Medulla oblongata (tissue), 1 donor: ENCODE measurements around the gene CHRNB1.
A peak's percentile ranks its signal among the peaks of the same experiment; 100 is the strongest.

ENCODE experiments used
- DNase-seq: peaks from one replicate; pipeline ENCODE4 v3.0.0-alpha.2; 2015; ENCODE audit errors: extremely low spot score

The CHRNB1 gene, protein sequence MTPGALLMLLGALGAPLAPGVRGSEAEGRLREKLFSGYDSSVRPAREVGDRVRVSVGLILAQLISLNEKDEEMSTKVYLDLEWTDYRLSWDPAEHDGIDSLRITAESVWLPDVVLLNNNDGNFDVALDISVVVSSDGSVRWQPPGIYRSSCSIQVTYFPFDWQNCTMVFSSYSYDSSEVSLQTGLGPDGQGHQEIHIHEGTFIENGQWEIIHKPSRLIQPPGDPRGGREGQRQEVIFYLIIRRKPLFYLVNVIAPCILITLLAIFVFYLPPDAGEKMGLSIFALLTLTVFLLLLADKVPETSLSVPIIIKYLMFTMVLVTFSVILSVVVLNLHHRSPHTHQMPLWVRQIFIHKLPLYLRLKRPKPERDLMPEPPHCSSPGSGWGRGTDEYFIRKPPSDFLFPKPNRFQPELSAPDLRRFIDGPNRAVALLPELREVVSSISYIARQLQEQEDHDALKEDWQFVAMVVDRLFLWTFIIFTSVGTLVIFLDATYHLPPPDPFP

DNA sequence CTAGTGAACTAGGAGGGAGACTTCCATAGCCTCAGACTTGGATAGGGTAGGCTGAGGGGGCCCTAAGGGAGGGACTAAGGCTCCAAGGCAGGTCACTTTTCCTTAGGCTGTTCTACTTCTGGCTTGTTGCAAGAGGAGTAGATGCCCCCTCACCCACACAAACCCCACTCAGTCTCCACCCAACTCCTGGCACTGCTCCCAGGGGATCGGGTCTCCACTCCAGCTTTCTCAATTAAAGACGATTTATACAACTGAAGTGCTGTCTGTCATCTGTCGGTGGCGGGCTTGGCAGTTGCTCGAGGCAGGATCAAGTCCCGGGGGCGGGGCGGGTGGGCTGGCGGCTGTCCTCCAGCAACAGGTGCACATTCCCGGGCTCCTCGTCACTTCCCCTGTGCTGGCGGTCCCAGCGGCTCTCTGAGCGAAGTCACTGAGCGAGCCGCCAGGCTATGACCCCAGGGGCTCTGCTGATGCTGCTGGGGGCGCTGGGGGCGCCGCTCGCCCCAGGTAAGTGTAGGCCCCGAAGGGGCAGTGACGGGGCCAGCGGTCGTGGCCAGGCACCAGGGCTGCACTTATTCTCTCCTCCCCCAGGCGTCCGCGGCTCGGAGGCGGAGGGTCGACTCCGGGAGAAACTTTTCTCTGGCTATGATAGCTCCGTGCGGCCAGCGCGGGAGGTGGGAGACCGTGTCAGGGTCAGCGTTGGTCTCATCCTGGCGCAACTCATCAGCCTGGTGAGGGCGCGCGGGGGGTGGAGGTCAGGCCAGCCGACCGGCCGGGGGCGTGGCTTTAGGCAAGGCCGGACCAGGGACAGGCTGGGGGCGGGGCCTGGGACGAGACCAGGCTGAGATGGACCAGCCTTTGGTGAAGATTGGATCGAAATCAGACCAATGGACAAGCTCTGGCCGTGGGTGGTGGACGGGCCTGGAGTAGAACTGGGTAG, at the start of gene CHRNB1:
Gene CHRNB1 (plus strand): TSS at position 380 of the 937 bp plus-strand sequence. CDS start 67 bp downstream, at position 447.
- DNase-seq = peak; percentile 82

GRCh38 chr17:7396147-7396546, 48.7 kb upstream of the CHRNB1 start:
- no peak for DNase-seq

GRCh38 chr17:7398612-7399011, 46.2 kb upstream of the CHRNB1 start:
- no peak for DNase-seq

DNA sequence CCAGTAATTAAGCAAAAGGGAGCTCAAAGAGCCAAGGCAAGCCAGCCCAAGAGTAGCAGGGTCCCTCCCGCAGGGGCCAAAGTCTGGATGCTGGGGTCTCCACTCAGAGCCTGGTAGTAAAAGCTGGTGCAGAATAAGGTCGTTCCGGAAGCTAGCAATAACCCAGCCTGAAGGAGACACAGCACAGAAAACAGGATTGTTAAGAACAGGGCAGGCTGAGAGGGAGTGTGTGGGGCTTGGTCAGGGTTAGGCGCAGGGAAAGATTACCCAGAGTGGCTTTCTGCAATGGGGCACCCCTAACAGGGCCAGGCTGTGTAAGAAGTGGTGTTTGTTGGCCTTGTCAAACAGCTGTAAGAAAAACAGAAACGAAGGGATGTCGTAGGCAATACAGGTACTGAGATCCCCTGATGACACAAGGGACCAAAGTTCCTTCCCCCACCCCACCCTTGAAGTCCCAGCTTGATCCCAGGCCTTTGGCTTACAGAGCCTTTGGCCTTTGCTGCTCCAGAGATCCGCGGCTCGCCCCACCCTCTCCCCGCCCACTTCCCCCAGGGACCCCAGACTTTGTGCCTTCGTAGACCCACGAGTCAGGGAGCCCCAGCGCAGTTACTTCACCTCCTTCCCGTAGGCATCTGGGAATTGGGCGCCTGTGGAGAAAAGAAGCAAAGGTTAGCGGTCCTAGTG, 41.7 kb upstream of the CHRNB1 start:
- DNase-seq = peak; percentile 21

GRCh38 chr17:7403727-7403976, 41.2 kb upstream of the CHRNB1 start:
- DNase-seq = no peak

GRCh38 chr17:7403977-7404736, 40.7 kb upstream of the CHRNB1 start, which contains the start of gene TMEM256:
TMEM256 (minus strand) TSS chr17:7404097; CDS start chr17:7404084, 13 bp downstream.
- DNase-seq = peak; percentile 100

GRCh38 chr17:7404737-7405349, 40.0 kb upstream of the CHRNB1 start:
- DNase-seq = no peak

- DNase-seq = peak; percentile 67
Observed at GRCh38 chr17:7405350-7406234, 39.3 kb upstream of the CHRNB1 start.

- no peak for DNase-seq
Observed at GRCh38 chr17:7406235-7406825, 38.5 kb upstream of the CHRNB1 start.

DNA sequence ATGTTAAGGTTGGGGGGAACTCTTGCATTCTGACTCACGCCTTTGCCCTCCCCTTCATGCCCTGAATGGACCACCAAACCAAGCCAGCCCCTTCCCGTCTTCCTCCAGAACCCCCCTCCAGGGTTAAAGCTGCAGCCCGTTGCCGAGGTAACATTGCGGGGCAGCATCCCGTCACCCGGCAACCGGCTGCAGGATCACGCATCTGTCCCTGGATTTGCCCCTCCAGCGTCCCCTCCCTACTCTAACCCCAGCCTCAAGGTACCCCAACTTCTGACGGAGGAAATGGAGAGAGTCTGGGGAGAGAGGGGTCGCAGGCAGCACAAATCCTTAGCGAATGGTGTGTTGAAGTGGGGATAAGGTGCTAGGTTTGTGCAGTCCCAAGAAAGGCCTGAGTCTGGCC, 37.8 kb upstream of the CHRNB1 start:
- no peak for DNase-seq

GRCh38 chr17:7407485-7408251, 37.2 kb upstream of the CHRNB1 start, which contains the start of gene NLGN2:
NLGN2 (plus strand) TSS chr17:7407845; CDS start chr17:7408256, 411 bp downstream.
- no peak for DNase-seq

DNA sequence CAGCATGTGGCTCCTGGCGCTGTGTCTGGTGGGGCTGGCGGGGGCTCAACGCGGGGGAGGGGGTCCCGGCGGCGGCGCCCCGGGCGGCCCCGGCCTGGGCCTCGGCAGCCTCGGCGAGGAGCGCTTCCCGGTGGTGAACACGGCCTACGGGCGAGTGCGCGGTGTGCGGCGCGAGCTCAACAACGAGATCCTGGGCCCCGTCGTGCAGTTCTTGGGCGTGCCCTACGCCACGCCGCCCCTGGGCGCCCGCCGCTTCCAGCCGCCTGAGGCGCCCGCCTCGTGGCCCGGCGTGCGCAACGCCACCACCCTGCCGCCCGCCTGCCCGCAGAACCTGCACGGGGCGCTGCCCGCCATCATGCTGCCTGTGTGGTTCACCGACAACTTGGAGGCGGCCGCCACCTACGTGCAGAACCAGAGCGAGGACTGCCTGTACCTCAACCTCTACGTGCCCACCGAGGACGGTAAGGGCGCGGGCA, 36.6 kb upstream of the CHRNB1 start:
- DNase-seq = no peak

GRCh38 chr17:7408863-7409262, 36.0 kb upstream of the CHRNB1 start:
- no peak for DNase-seq

GRCh38 chr17:7409716-7410115, 35.1 kb upstream of the CHRNB1 start:
- DNase-seq = no peak

- no peak for DNase-seq
Observed at GRCh38 chr17:7410634-7411426, 34.0 kb upstream of the CHRNB1 start.

- DNase-seq = no peak
Observed at GRCh38 chr17:7411427-7411750, 33.5 kb upstream of the CHRNB1 start.

DNA sequence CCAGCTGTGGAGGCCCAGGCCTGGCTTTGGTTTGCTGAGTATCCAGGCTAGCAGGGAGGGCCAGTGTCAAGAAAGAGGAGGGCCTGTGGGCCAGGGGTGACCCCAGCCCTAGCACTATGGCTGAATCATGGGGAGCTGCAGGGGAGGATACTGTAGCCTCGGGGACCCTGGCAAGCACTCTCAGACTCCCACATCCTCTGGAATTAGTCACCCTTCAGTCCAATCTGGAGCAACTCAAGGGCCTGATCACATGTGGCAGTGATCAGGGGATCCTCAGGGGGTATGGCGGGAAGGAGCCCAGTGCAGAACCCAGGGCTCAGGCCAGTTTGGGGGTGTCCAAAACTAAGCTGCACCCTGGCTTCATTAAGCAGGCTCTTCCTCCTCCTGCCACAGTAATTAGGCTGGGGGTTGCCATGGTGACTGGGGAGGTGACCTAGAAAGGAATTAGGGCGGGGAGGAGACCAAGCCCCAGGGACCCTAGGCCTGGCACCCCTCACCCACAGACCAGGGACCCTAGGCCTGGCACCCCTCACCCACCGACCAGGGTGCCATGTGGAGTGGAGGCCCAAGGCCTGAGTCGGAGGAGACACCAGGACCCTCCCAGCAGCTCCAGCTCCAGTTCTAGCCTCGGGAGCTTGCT, 31.4 kb upstream of the CHRNB1 start:
- DNase-seq = no peak
